T-helper 1 cell treated with Interleukin-12 subunit alpha and Interleukin-12 subunit beta and Interleukin-4 antibody, amounts not matched to agents 30 ng/mL and 1 ng/mL, for 36 hours (primary cell): Measurements from ENCODE around the gene SYP. TPM values are rescaled to one million over a fixed set of nuclear protein-coding genes. Genes with fewer than 3 reads are reported as not detected.
"Not testable (repeated sequence)": the region's sequence is repeated elsewhere in the genome, so short reads cannot be mapped to it uniquely, and the experiment has no call there.

Experiments used
- intact Hi-C: fragments of 100-400 bp; cut with micrococcal nuclease; formaldehyde crosslinking; loops from one replicate; pipeline ENCODE4 v1.15.1; 2024
- total RNA-seq: library from RNA; stranded (reverse); gene quantifications from 2 replicates; pipeline ENCODE4 v1.2.3, GENCODE V29; 2022

SYP gene
- total RNA-seq, 1 donor from 2014 or later: 3.3 TPM

GRCh38 chrX:49172280-49172780 lies 27.7 kb downstream of the SYP start:
- intact Hi-C loops: loop anchor here (1.0 to 5.0 kb wide), 5 partner anchors 8 to 60 kb away; partner anchors contain the start of genes CACNA1F, GPKOW and PRICKLE3

GRCh38 chrX:49171752-49172279 lies 28.2 kb downstream of the SYP start, which contains the start of gene PLP2:
TSS of gene PLP2 (plus strand) at chrX:49171898. CDS start at chrX:49172001, 103 bp downstream.
- intact Hi-C loops: loop anchor here (1.0 to 5.0 kb wide), 5 partner anchors 8 to 60 kb away; partner anchors contain the start of genes CACNA1F, GPKOW and PRICKLE3

GRCh38 chrX:49167740-49168108 lies 32.3 kb downstream of the SYP start:
- intact Hi-C loops: loop anchor here (5.0 kb wide), 1 partner anchor 250 kb away; the partner anchor contains the start of gene PIM2

GRCh38 chrX:49166914-49167739 lies 32.9 kb downstream of the SYP start:
- intact Hi-C loops: loop anchor here (1.0 to 5.0 kb wide), 3 partner anchors 12 to 250 kb away; partner anchors contain the start of gene PIM2

- intact Hi-C loops: loop anchor here (1.0 to 5.0 kb wide), 3 partner anchors 11 to 249 kb away; partner anchors contain the start of gene PIM2
Observed at GRCh38 chrX:49165901-49166881, 33.8 kb downstream of the SYP start.

GRCh38 chrX:49164589-49165360 lies 35.2 kb downstream of the SYP start:
- intact Hi-C loops: loop anchor here (1.0 to 5.0 kb wide), 2 partner anchors 8 to 247 kb away; partner anchors contain the start of gene PIM2

- intact Hi-C loops: loop anchor here (1.0 kb wide), 1 partner anchor 9 kb away; no protein-coding TSS in a partner anchor
Observed at GRCh38 chrX:49163555-49164419, 36.2 kb downstream of the SYP start.

- intact Hi-C loops: no loop called here
Observed at GRCh38 chrX:49162620-49163019, 37.4 kb downstream of the SYP start, which contains the start of gene MAGIX. TSS of gene MAGIX (plus strand) at chrX:49162758. CDS start at chrX:49162890, 132 bp downstream.

GRCh38 chrX:49161632-49162031 lies 38.4 kb downstream of the SYP start:
- intact Hi-C loops: no loop called here

GRCh38 chrX:49160908-49161307 lies 39.1 kb downstream of the SYP start:
- intact Hi-C loops: no loop called here

- intact Hi-C loops: loop anchor here (2.0 to 5.0 kb wide), 6 partner anchors 56 to 355 kb away; partner anchors contain the start of genes GRIPAP1, HDAC6, OTUD5 and PRAF2
Observed at GRCh38 chrX:49157194-49157593, 42.8 kb downstream of the SYP start.

- intact Hi-C loops: loop anchor here (1.0 to 5.0 kb wide), 11 partner anchors 10 to 354 kb away; partner anchors contain the start of genes CCDC22, GPKOW, GRIPAP1 and HDAC6
Observed at GRCh38 chrX:49155900-49156837, 43.8 kb downstream of the SYP start.

- intact Hi-C loops: loop anchor here (1.0 to 5.0 kb wide), 6 partner anchors 11 to 353 kb away; partner anchors contain the start of genes GRIPAP1, HDAC6, OTUD5 and PRAF2
Observed at GRCh38 chrX:49155243-49155899, 44.6 kb downstream of the SYP start.

- intact Hi-C loops: no loop called here
Observed at GRCh38 chrX:49153467-49153866, 46.5 kb downstream of the SYP start.

- intact Hi-C loops: not testable (repeated sequence)
Observed at GRCh38 chrX:49149291-49149690, 50.7 kb downstream of the SYP start.

- intact Hi-C loops: not testable (repeated sequence)
Observed at GRCh38 chrX:49148390-49149100, 51.4 kb downstream of the SYP start.
